HCT116 (cell line): ENCODE results near the gene POLK. TPM values are rescaled to one million over a fixed set of nuclear protein-coding genes. Genes with fewer than 3 reads are reported as not detected.

ENCODE experiments used
- ATAC-seq: fragments of 200-7000 bp; cut with Tn5 transposase; 2 replicates; pipeline ENCODE4 v1.9.1; 2020; ENCODE audit warnings: mild to moderate bottlenecking, moderate library complexity
- BruUV-seq: library from RNA; stranded (reverse); fragments of 400-500 nt; replicated peaks from 2 replicates; lab custom pipeline; 2021; lab: Mats Ljungman, UMichigan
- CTCF ChIA-PET: fragments of 300-600 bp; sonication (Branson Sonifier 250); formaldehyde crosslinking; loops from one replicate; lab custom pipeline; 2021; ENCODE audit warnings: antibody characterized with exemption; lab: Charles Lee
- POLR2A ChIA-PET: fragments of 300-600, 350-600 bp; sonication (Branson Sonifier 250); formaldehyde crosslinking; loops from one replicate; lab custom pipeline; 2021; ENCODE audit warnings: antibody characterized with exemption; lab: Charles Lee
- RAD21 ChIA-PET, 2 experiments: fragments of 300-600 bp; sonication (Branson Sonifier 250); formaldehyde crosslinking; loops; one replicate each; lab custom pipeline; 2023; ENCODE audit warnings: low total read pairs in 2 of 2; ENCODE audit not compliant: uncharacterized antibody in 2 of 2, unreplicated experiment in 2 of 2, low non-redundant PET in 1 of 2; lab: Charles Lee
- DNase-seq: peaks from one replicate; pipeline ENCODE4 v3.0.0-alpha.2; 2010; ENCODE audit warnings: low read depth, low spot score
- H2AFZ ChIP-seq: fragments of 200-600 bp; shearing (Covaris generic), sonication (generic); 2 replicates; pipeline ENCODE4 v1.6.1; 2017; ENCODE audit warnings: low read depth, mixed run types, mixed read lengths, antibody characterized with exemption, low read length; ENCODE audit not compliant: poor library complexity, severe bottlenecking
- H3K27ac ChIP-seq: 2 replicates; pipeline ENCODE4 v1.5.1; 2012; ENCODE audit warnings: low read depth, low read length
- H3K27me3 ChIP-seq: fragments of 200-600 bp; sonication (generic); 2 replicates; pipeline ENCODE4 v1.6.1; 2016; ENCODE audit warnings: mixed run types, low read length, mixed read lengths; ENCODE audit not compliant: insufficient read depth
- H3K36me3 ChIP-seq, 2 experiments: fragments of 200-500 bp in 1 of 2; fragments of 200-600 bp in 1 of 2; sonication (Bioruptor generic) in 1 of 2; sonication (generic) in 1 of 2; 2 replicates each; pipeline versions ENCODE4 v1.5.1 to v1.6.1; 2014 to 2016; ENCODE audit warnings: low read length in 2 of 2, inconsistent platforms in 1 of 2, mixed read lengths in 1 of 2, mixed run types in 1 of 2; ENCODE audit not compliant: insufficient read depth in 2 of 2, control insufficient read depth in 1 of 2
- H3K4me1 ChIP-seq, 2 experiments: fragments of 200-600 bp in 1 of 2; sonication (generic) in 1 of 2; 2 replicates each; pipeline versions ENCODE4 v1.5.1 to v1.6.1; 2012 to 2017; ENCODE audit warnings: low read length in 2 of 2, inconsistent platforms in 1 of 2, mild to moderate bottlenecking in 1 of 2, mixed read lengths in 1 of 2, mixed run types in 1 of 2, moderate library complexity in 1 of 2; ENCODE audit not compliant: insufficient read depth in 2 of 2, control insufficient read depth in 1 of 2
- H3K4me2 ChIP-seq: fragments of 200-600 bp; sonication (generic); 2 replicates; pipeline ENCODE4 v1.6.1; 2017; ENCODE audit warnings: mixed run types, low read length, mixed read lengths
- H3K4me3 ChIP-seq, 2 experiments: fragments of 200-600 bp in 1 of 2; sonication (generic) in 1 of 2; replicated peaks in 1 of 2; 2 replicates each; pipeline ENCODE4 v1.5.1; 2011 to 2016; ENCODE audit warnings: low read length in 2 of 2, control low read depth in 1 of 2, low read depth in 1 of 2, mild to moderate bottlenecking in 1 of 2, mixed read lengths in 1 of 2, mixed run types in 1 of 2
- H3K79me2 ChIP-seq: fragments of 200-600 bp; sonication (generic); 2 replicates; pipeline ENCODE4 v1.6.1; 2017; ENCODE audit warnings: mild to moderate bottlenecking, mixed run types, low read length, moderate library complexity, mixed read lengths; ENCODE audit not compliant: insufficient read depth
- H3K9ac ChIP-seq: fragments of 200-600 bp; sonication (generic); 2 replicates; pipeline ENCODE4 v1.6.1; 2016; ENCODE audit warnings: low read length, mixed read lengths
- H3K9me2 ChIP-seq: fragments of 200-600 bp; sonication (generic), shearing (Covaris generic); 2 replicates; pipeline ENCODE4 v1.6.1; 2017; ENCODE audit warnings: mixed run types, mild to moderate bottlenecking, moderate library complexity; ENCODE audit not compliant: insufficient read depth
- H3K9me3 ChIP-seq, 2 experiments: fragments of 200-500 bp in 1 of 2; fragments of 200-600 bp in 1 of 2; sonication (Bioruptor generic) in 1 of 2; sonication (generic) in 1 of 2; 2 replicates each; pipeline ENCODE4 v1.6.1; 2014 to 2017; ENCODE audit warnings: low read length in 2 of 2, mixed read lengths in 2 of 2, inconsistent platforms in 1 of 2, low read depth in 1 of 2, mild to moderate bottlenecking in 1 of 2, mixed run types in 1 of 2, moderate library complexity in 1 of 2; ENCODE audit not compliant: control insufficient read depth in 1 of 2, insufficient read depth in 1 of 2
- H4K20me1 ChIP-seq: fragments of 200-600 bp; sonication (generic), shearing (Covaris generic); 2 replicates; pipeline ENCODE4 v1.6.1; 2017; ENCODE audit warnings: mixed run types, mild to moderate bottlenecking, moderate library complexity; ENCODE audit not compliant: insufficient read depth
- CBX3 ChIP-seq: IDR thresholded peaks from 2 replicates; pipeline ENCODE4 v1.6.1; 2012; ENCODE audit warnings: low read depth
- CEBPB ChIP-seq: IDR thresholded peaks from 2 replicates; pipeline ENCODE4 v1.6.1; 2012; ENCODE audit warnings: low read depth
- CTCF ChIP-seq, 3 experiments: fragments of 200-600 bp in 1 of 3; sonication (generic) in 1 of 3; IDR thresholded peaks in 2 of 3; conservative IDR thresholded peaks in 1 of 3; 2 replicates each; pipeline ENCODE4 v1.5.1; 2012 to 2017; ENCODE audit warnings: low read depth in 2 of 3, low read length in 2 of 3, antibody characterized with exemption in 1 of 3, borderline replicate concordance in 1 of 3, control low read depth in 1 of 3, mild to moderate bottlenecking in 1 of 3, mixed read lengths in 1 of 3, mixed run types in 1 of 3, moderate library complexity in 1 of 3; ENCODE audit not compliant: insufficient read depth in 1 of 3
- EGR1 ChIP-seq: IDR thresholded peaks from 2 replicates; pipeline ENCODE4 v1.6.1; 2012; ENCODE audit warnings: low read depth
- ELF1 ChIP-seq: IDR thresholded peaks from 2 replicates; pipeline ENCODE4 v1.6.1; 2012; ENCODE audit warnings: low read depth, borderline replicate concordance
- EZH2 ChIP-seq: fragments of 200-600 bp; sonication (generic); IDR thresholded peaks from 2 replicates; pipeline ENCODE4 v1.6.1; 2017; ENCODE audit warnings: antibody characterized with exemption, mixed run types
- FOSL1 ChIP-seq: IDR thresholded peaks from 2 replicates; pipeline ENCODE4 v1.6.1; 2012; ENCODE audit warnings: low read depth
- JUND ChIP-seq: IDR thresholded peaks from 2 replicates; pipeline ENCODE4 v1.6.1; 2012
- POLR2AphosphoS5 ChIP-seq: IDR thresholded peaks from 2 replicates; pipeline ENCODE4 v1.6.1; 2011; ENCODE audit warnings: mild to moderate bottlenecking, low read depth, low read length, moderate library complexity
- RAD21 ChIP-seq: IDR thresholded peaks from 2 replicates; pipeline ENCODE4 v1.6.1; 2012; ENCODE audit warnings: low read depth, mild to moderate bottlenecking
- REST ChIP-seq: IDR thresholded peaks from 2 replicates; pipeline ENCODE4 v1.6.1; 2012; ENCODE audit warnings: low read depth
- SIN3A ChIP-seq: IDR thresholded peaks from 2 replicates; pipeline ENCODE4 v1.6.1; 2012; ENCODE audit warnings: low read depth
- SP1 ChIP-seq: IDR thresholded peaks from 2 replicates; pipeline ENCODE4 v1.6.1; 2012; ENCODE audit warnings: low read depth
- SRF ChIP-seq: IDR thresholded peaks from 2 replicates; pipeline ENCODE4 v1.6.1; 2012; ENCODE audit warnings: low read depth
- TCF7L2 ChIP-seq: IDR thresholded peaks from 2 replicates; pipeline ENCODE4 v1.7.0; 2011; ENCODE audit warnings: borderline replicate concordance, inconsistent platforms; ENCODE audit not compliant: insufficient read depth, insufficient read length; ENCODE audit errors: extremely low read depth
- ZFX ChIP-seq: fragments of 450-650 bp; IDR thresholded peaks from 2 replicates; pipeline ENCODE4 v1.6.1; 2017
- ZNF274 ChIP-seq: fragments of 200-500 bp; sonication (Bioruptor generic); IDR thresholded peaks from 2 replicates; pipeline ENCODE4 v1.6.1; 2014; ENCODE audit warnings: mild to moderate bottlenecking, low read depth, low read length, inconsistent platforms
- intact Hi-C: fragments of 100-400 bp; cut with micrococcal nuclease; formaldehyde crosslinking; loops from 2 replicates; pipeline ENCODE4 v1.10.0; 2022
- total RNA-seq: library from RNA; stranded (reverse); gene quantifications from one replicate; pipeline ENCODE4 v1.2.1, GENCODE V29; 2021; ENCODE audit not compliant: unreplicated experiment
- TF ChIP-seq, protein P1 (sequence below): IDR thresholded peaks from 2 replicates; pipeline ENCODE4 v1.6.1; 2012

POLK gene
- total RNA-seq, 1 experiment from 2014 or later: 17.3 TPM

- TF ChIP-seq, protein P1, sequence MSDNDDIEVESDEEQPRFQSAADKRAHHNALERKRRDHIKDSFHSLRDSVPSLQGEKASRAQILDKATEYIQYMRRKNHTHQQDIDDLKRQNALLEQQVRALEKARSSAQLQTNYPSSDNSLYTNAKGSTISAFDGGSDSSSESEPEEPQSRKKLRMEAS: no peak
- no peak for TF ChIP-seq POLR2AphosphoS5
- no peak for TF ChIP-seq ZFX
- TF ChIP-seq SIN3A: no peak
- TF ChIP-seq, all 23 proteins: peak for 0
Observed at GRCh38 chr5:75473463-75473862, 38.2 kb upstream of the POLK start (continued).

- intact Hi-C loops: no loop called here
- H3K4me2 ChIP-seq: no peak overlapping the region
- no peak overlapping the region for H3K4me3 ChIP-seq
- RAD21 ChIA-PET: no interaction called here
- H3K4me1 ChIP-seq: no peaks in the 10 kb centered on the region
- no peak for DNase-seq
- no peaks in the 10 kb centered on the region for H3K9me2 ChIP-seq
- H3K27me3 ChIP-seq: no peaks in the 10 kb centered on the region
- ATAC-seq: no peak
- no peak overlapping the region for H3K9ac ChIP-seq
- no peaks in the 10 kb centered on the region for H3K9me3 ChIP-seq
- CTCF ChIA-PET: no interaction called here
- H2AFZ ChIP-seq: no peak overlapping the region
- H3K36me3 ChIP-seq: no peaks in the 10 kb centered on the region
- POLR2A ChIA-PET: no interaction called here
- BruUV-seq: no TSS peak
- TF ChIP-seq EZH2 (no peak), EGR1 (no peak), CBX3 (no peak), POLR2AphosphoS5 (no peak), CEBPB (no peak), TCF7L2 (no peak), FOSL1 (no peak), RAD21 (no peak), ZNF274 (no peak), CTCF (IDR thresholded peaks at IDR 0.05 in 2 of 3, conservative IDR thresholded peaks at IDR 0.05 in 1 of 3; ENCODE audit: borderline replicate concordance in 1 of 3, insufficient read depth in 1 of 3, low read depth in 2 of 3, low read length in 2 of 3) (no peak), SRF (no peak), REST (no peak), SP1 (no peak), JUND (no peak), ELF1 (no peak), SIN3A (no peak)
- TF ChIP-seq, protein P1: no peak
- no peak overlapping the region for H3K27ac ChIP-seq
- H4K20me1 ChIP-seq: no peaks in the 10 kb centered on the region
- H3K79me2 ChIP-seq: peaks cover 5% of the 10 kb centered on the region
Observed at GRCh38 chr5:75475364-75475763, 36.3 kb upstream of the POLK start.
